ENCODE results near the gene SHROOM4. TPM values are rescaled to one million over a fixed set of nuclear protein-coding genes. Genes with fewer than 3 reads are reported as not detected.

SHROOM4 gene
- total RNA-seq, 2 donors from 2014 or later = 9.2 to 13.6 TPM

DNA sequence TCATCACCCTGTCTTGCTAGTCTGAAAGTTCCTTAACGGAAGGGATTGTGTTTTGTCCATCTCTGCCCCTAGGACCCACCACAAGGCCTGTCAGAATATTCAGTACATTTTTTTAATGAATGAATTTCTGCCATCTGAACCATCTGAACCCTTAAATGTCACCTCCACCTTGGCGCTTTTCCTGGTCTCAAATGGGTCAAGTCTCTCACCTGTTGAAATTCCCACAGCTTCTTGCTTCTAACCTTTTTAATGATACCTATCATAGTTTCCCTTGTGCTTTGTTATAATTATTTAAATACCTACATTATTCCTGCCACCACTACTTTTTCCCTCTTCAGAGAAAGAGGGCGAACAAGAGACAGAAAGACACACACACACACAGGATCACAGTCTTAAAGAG, 48.0 kb downstream of the SHROOM4 start:
- no peak for DNase-seq (ENCODE audit: low spot score)
- Histone ChIP-seq H3K36me3 (no peaks in the 10 kb centered on the region), H3K4me1 (no peaks in the 10 kb centered on the region), H3K9me3 (no peaks in the 10 kb centered on the region), H3K27me3 (no peaks in the 10 kb centered on the region), H3K4me3 (no peak overlapping the region), H3K27ac (no peak overlapping the region)
- no peak for TF ChIP-seq CTCF (IDR thresholded peaks at IDR 0.05)

GRCh38 chrX:50762578-50762977, 51.4 kb downstream of the SHROOM4 start:
- Histone ChIP-seq H3K27ac (no peak overlapping the region), H3K9me3 (no peaks in the 10 kb centered on the region), H3K27me3 (no peaks in the 10 kb centered on the region), H3K36me3 (no peaks in the 10 kb centered on the region), H3K4me3 (no peak overlapping the region), H3K4me1 (no peaks in the 10 kb centered on the region)
- DNase-seq (ENCODE audit: low spot score) = no peak
- no peak for TF ChIP-seq CTCF (IDR thresholded peaks at IDR 0.05)

DNA sequence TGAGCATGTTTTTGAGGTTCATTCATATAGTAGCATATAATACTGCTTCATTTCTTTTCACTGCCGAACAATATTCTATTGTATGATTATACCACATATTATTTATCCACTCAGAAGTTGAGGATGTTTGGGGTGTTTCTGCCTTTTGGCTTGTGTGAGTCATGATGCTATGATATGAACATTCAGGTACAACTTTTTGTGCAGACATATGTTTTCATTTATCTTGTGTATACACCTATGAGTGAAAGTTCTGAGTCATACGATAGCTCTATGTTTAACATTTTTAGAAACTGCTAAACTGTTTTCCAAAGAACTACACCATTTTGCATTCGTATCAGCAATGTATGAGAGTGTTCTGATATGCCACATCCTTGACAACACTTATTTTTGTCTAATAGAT, 57.7 kb downstream of the SHROOM4 start:
- no peak for TF ChIP-seq CTCF (IDR thresholded peaks at IDR 0.05)
- Histone ChIP-seq H3K4me3 (no peak overlapping the region), H3K9me3 (no peaks in the 10 kb centered on the region), H3K4me1 (no peaks in the 10 kb centered on the region), H3K27me3 (no peaks in the 10 kb centered on the region), H3K36me3 (no peaks in the 10 kb centered on the region), H3K27ac (no peak overlapping the region)
- DNase-seq (ENCODE audit: low spot score) = no peak

GRCh38 chrX:50751091-50751490, 62.9 kb downstream of the SHROOM4 start:
- no peak for DNase-seq (ENCODE audit: low spot score)
- H3K27ac ChIP-seq = no peak overlapping the region
- no peaks in the 10 kb centered on the region for H3K9me3 ChIP-seq
- H3K4me3 ChIP-seq = no peak overlapping the region
- TF ChIP-seq CTCF (IDR thresholded peaks at IDR 0.05) = no peak
- no peaks in the 10 kb centered on the region for H3K27me3 ChIP-seq
- H3K4me1 ChIP-seq = no peaks in the 10 kb centered on the region
- H3K36me3 ChIP-seq = no peaks in the 10 kb centered on the region

- no peaks in the 10 kb centered on the region for H3K36me3 ChIP-seq
- no peak overlapping the region for H3K27ac ChIP-seq
- no peaks in the 10 kb centered on the region for H3K9me3 ChIP-seq
- no peak for DNase-seq (ENCODE audit: low spot score)
- no peaks in the 10 kb centered on the region for H3K27me3 ChIP-seq
- peak; percentile 43 to 73 for TF ChIP-seq CTCF (IDR thresholded peaks at IDR 0.05)
- H3K4me3 ChIP-seq = no peak overlapping the region
- no peaks in the 10 kb centered on the region for H3K4me1 ChIP-seq
Measured at GRCh38 chrX:50747471-50747900, 66.5 kb downstream of the SHROOM4 start.

DNA sequence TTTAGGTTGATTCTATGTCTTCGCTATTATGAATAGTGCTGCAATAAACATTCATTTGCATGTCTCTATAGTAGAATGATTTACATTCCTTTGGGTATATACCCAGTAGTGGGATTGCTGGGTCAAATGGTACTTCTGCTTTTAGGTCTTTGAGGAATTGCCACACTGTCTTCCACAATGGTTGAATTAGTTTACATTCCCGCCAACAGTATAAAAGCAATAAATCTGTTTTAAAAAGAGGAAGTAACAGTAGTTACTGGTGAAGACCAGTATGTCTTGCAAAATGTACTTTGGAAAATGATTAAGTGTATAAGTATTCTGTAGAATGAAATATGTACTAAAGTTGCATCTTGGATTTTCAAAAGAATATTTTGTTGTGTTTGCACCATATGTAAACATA, 77.3 kb downstream of the SHROOM4 start:
- no peaks in the 10 kb centered on the region for H3K27me3 ChIP-seq
- TF ChIP-seq CTCF (IDR thresholded peaks at IDR 0.05) = no peak
- H3K36me3 ChIP-seq = no peaks in the 10 kb centered on the region
- DNase-seq (ENCODE audit: low spot score) = no peak
- H3K9me3 ChIP-seq = no peaks in the 10 kb centered on the region
- H3K4me3 ChIP-seq = no peak overlapping the region
- no peak overlapping the region for H3K27ac ChIP-seq
- no peaks in the 10 kb centered on the region for H3K4me1 ChIP-seq

All from right atrium auricular region (tissue), 2 donors.